IPS-NIHi7 (cell line): Measurements from ENCODE around the gene DIDO1.
A peak's percentile ranks its signal among the peaks of the same experiment; 100 is the strongest.

ENCODE experiments used
- DNase-seq: peaks from one replicate; pipeline ENCODE4 v3.0.0; 2012; ENCODE audit warnings: mixed read lengths; ENCODE audit errors: extremely low spot score

DIDO1 gene

GRCh38 chr20:62911701-62912280 lies 14.5 kb downstream of the DIDO1 start:
- no peak for DNase-seq

GRCh38 chr20:62910777-62911497 lies 15.4 kb downstream of the DIDO1 start:
- DNase-seq = no peak

DNA sequence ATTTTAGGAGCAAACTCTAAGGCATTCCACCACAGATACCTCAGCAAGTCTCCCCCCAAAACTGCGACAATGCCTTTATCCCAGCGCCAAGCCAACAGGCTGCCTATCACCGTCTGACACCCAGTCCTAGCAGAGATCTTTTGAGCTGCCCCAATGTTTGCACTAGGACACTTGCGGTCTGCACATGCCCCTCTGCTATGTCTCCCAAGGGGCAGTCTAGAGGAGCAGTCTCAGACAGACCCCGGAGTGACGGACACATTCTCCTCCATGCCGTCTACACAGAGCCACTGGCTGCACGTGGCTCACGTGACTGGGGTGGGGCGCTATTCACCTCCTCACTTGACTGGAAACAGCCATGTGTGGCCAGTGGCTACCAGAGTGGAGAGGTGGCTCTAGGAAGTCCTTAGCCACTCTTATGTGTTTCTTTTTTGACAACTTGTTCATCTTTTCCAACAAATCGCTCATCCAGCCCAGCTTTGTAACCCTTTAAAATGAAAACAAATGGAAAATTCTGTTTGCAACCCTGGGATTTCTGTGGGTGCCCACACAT lies 16.0 kb downstream of the DIDO1 start:
- no peak for DNase-seq

DNA sequence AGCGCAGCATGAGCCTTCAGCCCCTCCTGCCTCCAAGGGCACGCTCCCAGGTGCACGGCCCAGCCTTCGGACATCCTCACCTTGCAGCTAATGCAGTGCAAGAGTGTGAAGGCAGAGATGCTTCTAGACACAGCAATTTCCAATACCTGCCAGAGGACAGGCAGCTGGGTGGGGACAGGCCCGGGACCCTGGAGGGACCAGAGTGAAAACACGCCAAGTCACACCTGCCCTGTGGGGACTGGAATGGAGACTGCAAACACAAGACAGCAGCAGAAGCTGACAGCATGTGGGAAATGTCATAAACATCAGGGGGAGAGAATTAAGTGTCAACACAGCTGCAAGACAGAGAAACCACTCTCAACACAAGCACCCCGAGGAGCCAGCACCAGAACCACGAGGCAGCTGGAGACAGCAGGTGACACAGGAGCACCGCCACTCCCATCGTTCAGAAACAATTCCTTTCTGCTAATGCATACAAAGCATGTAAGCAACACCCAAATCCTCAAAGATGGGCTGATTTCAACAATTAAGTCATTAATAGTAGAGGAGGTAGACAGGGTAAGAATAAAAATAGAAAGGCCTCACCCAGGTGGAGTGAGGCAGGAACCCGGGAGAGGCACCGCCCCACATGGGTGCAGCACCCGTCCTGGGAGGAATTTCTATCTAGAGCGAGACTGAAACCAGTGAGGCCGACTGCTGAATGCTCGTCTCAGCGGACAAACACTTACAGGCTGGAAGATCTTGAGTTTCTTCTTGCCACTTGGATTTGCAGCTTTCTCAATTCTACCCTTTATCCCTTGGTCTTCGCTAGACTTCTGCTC lies 17.1 kb downstream of the DIDO1 start:
- DNase-seq = no peak

DNA sequence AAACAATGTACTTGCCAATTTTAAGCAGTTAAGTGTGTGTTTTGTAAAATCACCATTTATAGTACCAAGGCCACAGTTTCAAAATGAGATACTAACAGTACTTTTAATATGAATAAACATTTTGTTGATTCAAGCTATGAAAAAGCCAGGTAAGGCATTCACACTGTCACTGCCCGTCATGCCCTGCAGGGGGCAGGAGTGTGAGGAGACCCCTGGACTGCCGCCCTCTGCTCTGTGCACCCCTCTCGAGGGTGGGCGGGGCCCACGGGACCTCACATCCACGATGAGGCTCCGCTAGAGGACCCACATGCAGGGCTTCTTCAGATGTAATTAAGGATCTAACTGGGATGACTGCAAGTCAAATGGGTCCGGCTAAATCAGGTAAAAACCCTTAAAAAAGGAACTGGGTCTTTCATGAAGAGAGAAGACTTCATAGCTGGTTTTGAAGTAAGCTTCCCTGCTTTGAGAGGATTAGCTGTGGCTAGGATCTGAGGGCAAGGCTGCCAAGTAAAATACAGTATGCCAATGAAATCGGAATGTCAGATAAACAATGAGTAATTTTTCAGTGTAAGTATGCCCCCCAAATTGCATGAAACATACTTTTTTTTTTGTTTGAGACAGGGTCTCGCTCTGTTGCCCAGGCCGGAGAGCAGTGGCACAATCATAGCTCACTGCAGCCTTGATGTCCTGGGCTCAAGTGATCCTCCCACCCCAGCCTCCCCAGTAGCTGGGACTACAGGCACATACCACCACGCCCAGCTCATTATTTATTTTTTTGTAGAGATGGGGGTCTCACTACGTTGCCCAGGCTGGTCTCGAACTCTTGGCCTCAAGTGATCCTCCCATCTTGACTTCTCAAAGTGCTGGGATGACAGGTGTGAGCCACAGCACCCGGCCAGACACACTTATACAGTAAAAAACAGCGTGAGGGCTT lies 18.7 kb downstream of the DIDO1 start:
- peak; percentile 48 for DNase-seq

- no peak for DNase-seq
These were observed 19.5 kb downstream of the DIDO1 start for GRCh38 chr20:62906647-62907375.

- no peak for DNase-seq
These were observed 20.1 kb downstream of the DIDO1 start for GRCh38 chr20:62906209-62906608.

GRCh38 chr20:62905536-62906117 lies 20.7 kb downstream of the DIDO1 start:
- DNase-seq = no peak

DNA sequence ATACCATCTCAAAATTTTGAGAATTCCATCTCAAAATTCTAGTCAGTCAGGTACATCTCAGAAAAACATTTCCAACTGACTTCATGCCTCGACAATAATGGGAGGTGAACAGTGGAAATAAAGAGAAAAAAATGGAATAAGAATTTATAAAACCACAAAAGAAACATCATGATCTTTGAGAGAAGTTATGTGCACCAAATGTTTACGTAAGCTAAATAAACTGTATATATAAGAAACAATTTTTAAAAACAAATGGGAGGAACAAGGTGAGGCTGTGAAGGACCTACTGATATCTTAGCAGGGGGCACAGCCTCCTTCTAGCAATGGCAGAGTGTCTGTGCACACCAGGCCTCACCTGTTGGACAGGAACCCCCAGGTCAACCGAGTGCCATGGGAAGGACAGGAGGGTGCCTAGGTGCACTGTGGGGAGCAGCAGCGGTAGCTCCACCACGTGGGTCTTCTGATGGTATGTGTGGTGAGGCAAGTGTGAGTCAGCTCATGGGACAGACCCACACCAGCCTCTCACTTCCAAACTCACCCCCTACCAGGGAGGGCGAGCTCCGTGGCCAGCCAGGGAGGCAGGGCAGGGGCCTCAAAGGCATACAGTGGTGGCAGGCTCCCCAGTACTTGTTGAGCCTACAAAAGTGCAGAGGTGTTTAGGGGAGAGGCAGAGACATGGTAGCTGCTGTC lies 23.2 kb downstream of the DIDO1 start:
- no peak for DNase-seq

DNA sequence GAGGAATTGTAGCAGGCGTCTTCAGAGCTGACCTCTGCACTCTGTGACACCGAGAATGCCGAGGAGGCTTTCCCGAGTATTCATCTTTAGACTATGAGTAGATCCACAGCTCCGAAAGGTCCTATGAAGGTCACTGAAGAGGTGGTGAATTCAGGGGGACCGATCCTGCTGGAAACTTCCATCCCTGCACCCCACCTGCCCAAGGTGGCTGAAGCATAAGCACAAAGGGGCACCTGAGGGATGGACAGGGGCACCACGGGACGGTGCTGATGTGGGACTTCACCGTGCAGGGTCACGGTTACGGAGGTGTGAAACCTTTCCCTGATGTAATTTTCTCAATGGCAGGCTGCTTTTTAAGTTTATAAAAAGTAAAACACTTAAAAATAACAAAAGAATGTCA lies 24.4 kb downstream of the DIDO1 start:
- no peak for DNase-seq

DNA sequence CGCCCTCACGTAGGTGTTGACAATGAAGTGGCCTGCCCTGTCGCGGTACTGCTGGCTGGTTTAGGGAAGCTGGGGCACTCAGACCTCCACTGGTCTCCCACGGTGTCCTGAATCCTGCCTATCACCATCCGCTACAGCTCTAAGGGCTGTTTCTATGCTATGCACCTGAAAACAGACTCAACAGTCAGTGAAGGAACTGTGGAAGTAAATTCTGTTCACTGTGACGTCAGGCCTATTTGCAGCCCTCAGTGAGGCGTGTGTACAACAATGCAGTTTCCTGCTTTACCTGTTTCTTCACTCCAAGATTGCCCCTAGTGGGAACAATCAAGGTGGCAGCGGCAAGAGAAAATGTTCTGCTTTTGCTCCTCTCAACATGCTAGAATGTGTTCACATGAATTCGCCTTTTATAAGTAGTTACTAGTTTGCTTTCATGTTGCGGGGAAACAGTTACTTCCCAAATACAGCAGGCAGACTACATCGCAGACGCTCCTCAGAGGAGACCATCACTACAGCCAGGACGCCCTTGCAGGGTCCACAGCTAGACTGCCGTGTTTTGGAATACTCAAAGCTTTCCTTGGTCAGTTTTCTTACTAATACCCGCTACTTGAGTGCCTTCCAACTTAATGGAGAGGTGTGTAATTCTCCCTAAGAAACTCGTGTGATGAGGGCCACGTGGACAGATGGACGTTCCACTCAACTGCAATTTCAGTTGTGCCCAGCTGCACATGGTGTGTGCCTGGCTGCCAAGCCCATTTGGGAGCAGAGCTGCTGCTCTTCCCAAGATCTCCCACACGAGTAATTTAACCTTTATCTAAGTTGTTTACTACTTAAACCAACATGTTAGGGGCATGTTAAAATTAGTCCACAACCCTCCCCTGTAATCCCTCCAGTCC lies 25.4 kb downstream of the DIDO1 start:
- DNase-seq = no peak

GRCh38 chr20:62900052-62900691 lies 26.1 kb downstream of the DIDO1 start:
- DNase-seq = peak; percentile 94

- DNase-seq = no peak
These were observed 26.7 kb downstream of the DIDO1 start for GRCh38 chr20:62899633-62900051.

- DNase-seq = no peak
These were observed 27.2 kb downstream of the DIDO1 start for GRCh38 chr20:62898970-62899632.

- DNase-seq = no peak
These were observed 28.0 kb downstream of the DIDO1 start for GRCh38 chr20:62898093-62898964.

GRCh38 chr20:62897666-62898065 lies 28.6 kb downstream of the DIDO1 start:
- no peak for DNase-seq

- no peak for DNase-seq
These were observed 29.8 kb downstream of the DIDO1 start for GRCh38 chr20:62896526-62896925.
